ENCODE data around the gene CLSTN2.

Gene CLSTN2

DNA sequence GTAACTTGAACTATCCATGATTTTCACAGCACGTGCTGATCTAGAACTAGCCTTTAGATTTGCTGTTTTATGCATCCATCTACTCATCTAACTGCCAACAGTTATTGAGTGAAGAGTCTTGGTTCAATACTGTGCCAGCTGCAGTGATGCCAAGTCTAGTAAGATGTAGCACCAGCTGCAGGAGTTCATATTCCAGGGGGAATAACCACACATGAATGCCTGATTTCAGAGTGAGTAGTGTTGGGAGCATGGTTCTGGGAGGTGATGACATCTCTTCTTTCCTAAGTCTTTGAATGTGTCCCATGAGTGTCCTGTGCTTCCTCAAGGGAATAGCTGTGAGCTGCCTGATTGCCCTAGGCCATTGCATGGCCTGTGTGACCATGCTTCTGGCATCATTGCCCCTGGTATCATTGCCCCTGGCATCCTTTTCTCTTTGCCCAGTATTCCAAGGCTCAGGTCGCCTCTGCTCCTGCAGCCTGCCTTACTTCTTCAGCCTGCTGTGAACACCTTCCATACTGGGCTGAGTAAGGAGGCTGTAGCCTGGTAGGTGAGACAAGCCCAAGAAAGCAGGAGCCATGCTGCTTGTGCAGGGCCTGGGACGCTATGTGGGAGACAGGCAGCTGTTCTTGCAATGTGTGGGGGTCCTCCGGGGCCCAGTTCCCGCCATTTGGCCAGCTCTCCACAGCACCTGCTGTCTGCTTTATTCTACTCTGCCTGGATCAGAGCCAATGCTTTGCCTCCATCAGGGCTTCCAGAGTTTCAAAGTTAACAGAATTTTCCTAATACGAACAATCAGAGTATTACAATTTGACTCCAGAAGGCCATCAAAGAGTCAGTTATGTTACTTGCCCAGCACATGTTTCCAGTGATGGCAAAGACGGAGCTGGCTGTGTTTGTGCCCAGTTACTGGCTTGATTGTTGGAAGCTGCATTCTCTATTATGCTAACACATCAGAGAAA lies 73.2 kb downstream of the CLSTN2 start:
- DNase-seq (ENCODE audit: low spot score), result no peak

GRCh38 chr3:140010391-140010790 lies 75.4 kb downstream of the CLSTN2 start:
- no peak for DNase-seq (ENCODE audit: low spot score)

DNA sequence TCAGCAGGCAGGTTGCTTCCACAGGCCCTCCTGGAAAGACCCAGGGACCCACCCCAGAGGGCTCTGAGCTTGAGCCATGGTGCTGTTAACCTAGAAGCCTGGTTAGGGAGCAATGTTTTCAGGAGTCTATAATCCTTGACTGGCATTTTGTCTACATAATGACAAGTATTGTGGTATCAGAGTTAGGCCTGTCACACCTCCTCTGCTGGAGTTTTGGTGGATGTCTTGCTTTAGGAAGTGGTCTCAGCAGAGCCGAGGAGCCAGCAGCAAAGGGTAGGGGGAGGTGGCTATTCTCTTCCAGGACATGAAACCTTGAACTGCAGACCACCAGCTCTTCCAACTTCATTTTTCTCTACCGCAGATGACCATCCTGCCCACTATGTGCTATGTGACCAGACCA lies 76.1 kb downstream of the CLSTN2 start:
- DNase-seq (ENCODE audit: low spot score), result no peak

GRCh38 chr3:140011611-140012277 lies 76.8 kb downstream of the CLSTN2 start:
- DNase-seq (ENCODE audit: low spot score), result no peak

DNA sequence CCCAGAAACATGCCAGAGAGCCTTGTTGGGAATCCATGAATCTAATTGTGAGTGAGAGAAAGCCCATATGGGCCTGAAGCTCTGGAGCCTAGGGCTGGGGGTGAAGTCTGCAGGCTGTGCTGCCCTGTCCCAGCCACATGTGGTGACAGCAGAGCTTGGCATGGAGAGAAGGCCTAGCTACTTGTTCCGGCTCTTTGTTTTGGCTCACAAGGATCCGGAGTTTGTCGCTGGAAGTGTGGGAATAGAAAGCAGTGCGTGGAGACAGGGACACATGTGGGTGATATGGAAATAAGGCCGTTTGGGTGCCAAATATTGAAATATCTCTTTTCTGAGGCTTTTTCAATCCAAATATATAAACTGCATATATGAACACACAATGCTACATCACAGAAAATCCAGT lies 78.2 kb downstream of the CLSTN2 start:
- DNase-seq (ENCODE audit: low spot score), result no peak

DNA sequence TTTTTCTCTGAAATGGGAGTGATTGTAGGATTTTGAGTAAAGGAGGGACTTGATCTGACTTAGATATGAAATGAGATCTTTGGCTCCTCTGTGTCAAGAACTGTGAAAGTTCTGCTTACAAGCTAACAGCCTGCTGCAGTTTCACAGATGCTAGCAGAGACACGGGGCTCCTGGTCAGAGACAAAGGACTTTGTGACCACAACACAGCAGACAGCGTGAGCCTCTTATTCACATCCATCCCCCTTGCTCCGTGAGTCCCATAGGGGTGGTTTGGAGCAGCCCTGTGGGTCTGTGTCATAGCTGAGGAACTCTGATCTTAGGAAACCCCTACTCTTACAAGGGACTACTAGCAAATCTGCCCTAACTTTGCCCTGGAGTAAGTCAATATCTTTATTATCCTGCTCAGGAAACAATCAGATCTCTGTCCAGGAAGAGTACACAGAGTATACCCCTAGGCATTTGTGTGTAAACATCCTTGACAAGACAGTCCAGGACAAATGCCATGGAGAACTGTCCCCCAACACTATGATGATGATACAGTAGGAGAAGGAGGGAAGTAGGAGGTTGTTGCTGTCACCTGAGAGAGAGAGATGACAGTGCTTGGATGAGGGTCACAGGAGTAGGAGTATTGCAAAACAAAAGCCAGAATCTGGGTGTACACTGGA lies 80.0 kb downstream of the CLSTN2 start:
- DNase-seq (ENCODE audit: low spot score), result no peak

DNA sequence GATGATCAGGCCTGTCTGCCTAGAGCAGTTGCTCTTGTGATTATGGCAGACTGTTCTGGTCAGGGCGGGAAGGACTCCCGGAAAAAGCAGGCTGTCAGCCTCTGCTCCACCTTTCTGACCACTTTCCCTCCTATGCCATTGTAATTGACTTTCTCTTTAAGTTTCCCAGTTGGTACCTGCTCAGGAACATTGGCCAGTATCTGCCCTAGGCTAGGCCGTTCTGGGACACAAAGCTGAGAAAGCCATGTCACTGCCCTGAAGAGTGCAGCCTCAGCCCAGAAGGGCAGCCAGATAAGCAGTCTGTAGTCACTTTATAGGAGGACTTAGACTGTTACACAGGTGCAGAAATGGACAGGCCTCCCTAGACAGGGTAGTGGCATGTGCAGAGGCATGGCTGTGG lies 80.8 kb downstream of the CLSTN2 start:
- DNase-seq (ENCODE audit: low spot score), result no peak

- DNase-seq (ENCODE audit: low spot score), result no peak
Measured at GRCh38 chr3:140018556-140018955, 83.6 kb downstream of the CLSTN2 start.

GRCh38 chr3:140019946-140020345 lies 85.0 kb downstream of the CLSTN2 start:
- no peak for DNase-seq (ENCODE audit: low spot score)

- DNase-seq (ENCODE audit: low spot score), result no peak
Measured at GRCh38 chr3:140020541-140020940, 85.6 kb downstream of the CLSTN2 start.

GRCh38 chr3:140021269-140021668 lies 86.3 kb downstream of the CLSTN2 start:
- DNase-seq (ENCODE audit: low spot score), result no peak

DNA sequence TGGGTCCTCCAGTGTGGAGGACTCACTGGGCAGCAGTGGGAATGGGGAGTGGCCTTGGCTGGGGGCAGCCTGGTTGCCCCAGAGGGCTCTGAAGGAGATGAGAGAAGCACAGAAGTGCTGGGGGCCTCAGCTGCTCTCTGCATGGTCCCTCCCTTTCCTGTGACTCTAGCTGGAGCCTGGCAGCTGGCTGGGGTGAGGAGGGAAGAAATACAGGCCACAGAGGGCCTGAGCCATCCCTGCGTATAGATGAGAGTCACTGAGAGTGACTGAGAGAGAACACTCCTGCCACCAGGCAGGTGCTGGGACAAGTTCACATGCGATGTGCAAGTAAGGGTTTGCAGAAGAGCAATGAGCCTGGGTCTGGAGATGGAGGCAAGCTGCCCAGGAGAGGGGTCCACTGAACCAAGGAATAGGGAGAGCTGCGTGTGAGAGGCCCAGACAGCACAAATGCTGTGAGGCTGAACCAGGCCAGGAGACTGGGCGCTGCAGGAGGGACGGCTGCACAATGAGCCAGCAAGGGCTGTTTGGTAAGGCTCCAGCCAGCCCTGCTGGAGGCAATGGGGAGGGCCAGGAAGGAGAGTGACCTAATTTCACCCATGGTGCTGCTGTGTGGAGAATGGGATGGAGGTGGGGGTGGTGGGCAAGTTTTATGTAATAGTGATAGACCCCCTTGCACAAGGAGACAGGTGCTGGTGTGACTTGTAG lies 87.2 kb downstream of the CLSTN2 start:
- no peak for DNase-seq (ENCODE audit: low spot score)

DNA sequence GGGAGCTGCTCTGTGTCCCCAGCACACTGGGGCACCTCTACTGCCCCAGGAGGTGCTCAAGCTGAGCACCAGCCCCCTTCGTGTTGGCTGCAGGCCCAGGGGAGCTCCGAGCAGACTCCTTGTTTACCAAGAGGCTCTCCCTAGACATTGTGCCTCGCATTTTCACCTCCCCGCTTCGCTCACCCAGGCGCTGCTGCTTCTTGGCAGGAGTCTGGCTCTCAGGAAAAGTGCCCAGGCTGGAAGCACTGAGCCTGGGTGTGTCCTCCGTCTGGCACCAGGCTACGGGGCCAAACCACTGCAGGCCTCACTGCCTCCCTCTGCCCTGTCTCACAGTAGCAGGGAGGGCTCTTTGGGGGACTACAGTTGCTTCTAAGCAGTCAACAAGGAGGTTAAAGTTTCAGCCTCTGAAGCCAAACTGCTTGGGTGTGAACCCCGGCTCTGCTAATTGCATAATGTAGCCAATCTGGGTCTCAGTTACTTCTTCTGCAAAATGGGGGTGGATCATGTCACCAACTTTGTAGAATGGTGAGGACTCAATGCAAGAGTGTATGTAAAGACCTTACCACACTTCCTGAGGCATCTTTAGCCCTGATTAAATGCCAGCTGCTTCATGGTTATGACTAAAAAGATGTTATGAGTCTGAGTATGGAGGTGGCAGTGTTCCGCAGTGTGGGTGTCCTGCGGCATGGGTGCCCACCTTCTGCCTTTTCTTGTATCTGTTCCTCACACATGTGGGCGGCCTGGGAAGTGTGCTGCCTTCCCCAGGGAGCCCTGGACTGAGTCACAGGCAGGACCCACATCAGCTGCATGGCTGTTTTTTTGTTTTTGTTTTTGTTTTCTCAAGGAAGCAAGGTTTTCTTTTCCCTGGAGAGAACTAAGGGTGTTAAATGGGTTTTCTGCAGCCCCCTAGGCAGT lies 88.9 kb downstream of the CLSTN2 start:
- no peak for DNase-seq (ENCODE audit: low spot score)

DNA sequence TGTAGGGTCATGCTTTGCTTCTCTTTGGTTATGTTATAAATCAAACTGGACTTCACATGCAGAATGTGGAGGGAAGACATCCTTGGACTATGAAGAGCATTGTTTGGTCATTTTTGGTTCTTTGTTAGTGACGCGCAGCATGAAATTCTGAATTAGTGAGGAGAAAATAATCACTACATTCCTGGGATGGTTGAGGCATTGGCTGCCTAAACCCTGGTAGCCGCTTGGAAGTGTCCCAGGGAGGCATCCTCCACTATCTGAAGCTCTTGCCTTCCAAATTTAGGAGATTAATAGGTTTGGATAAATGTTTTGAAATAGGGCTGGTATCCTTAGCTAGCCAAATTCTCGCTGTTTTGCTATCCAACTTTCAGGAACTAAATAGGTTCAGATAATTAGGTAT lies 96.2 kb downstream of the CLSTN2 start:
- no peak for DNase-seq (ENCODE audit: low spot score)

DNA sequence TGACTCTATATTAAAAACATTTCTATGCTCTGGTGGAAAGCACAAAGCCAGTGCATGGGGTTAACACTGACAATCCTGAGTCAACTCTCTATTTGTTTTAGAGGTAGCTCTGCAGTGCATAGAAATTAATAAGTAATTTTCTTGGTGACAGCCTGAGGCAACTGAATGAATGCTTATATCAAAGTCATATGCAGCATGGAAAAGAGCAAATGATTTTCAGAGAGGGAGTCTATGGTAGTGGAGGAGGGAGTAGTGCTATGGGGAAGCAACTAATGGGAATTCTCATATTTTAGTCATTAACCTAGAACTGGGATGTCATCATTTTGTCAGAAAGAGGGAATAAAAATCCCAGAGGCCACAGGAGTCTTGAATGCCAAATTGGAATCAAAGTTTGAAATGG lies 99.1 kb downstream of the CLSTN2 start:
- no peak for DNase-seq (ENCODE audit: low spot score)

DNA sequence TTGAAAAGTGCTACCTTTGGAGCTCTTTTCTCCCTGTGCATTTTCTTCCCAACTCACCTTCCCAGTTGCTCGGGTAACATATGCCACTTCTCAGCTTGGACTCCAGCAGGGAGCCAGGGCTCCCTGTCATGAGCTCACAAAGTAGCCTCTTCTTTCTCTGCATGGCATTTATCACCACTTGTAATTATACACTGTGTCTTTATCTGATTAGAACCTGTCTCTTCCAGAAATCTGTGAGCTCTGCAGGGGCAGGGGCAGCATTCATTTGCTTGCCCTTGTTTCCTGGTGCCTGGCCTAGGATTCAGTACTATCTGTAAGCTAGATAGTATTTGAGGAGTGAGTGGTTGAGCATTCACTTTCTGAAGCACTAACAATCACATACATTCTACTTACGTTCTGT lies 100.9 kb downstream of the CLSTN2 start:
- no peak for DNase-seq (ENCODE audit: low spot score)

DNA sequence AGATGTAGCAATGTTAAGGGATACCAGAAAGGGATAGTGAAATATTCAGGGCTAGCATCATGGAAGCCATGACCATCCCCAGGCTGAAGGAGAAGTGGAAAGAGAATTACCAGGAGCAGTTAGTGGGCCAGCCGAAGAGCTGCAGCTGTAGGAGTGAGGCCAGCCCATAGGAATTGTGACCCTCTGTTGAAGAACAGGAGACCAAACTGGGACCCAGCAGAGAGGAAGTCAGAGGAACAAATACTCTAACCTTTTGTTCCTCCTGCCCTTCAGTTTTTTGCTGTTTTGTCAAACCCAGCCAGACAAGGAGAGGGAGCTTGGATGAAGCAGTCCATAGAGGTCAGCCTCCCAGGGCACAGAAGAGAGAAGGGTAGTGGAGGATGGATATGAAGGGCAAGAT lies 115.4 kb downstream of the CLSTN2 start:
- DNase-seq (ENCODE audit: low spot score), result no peak

DNA sequence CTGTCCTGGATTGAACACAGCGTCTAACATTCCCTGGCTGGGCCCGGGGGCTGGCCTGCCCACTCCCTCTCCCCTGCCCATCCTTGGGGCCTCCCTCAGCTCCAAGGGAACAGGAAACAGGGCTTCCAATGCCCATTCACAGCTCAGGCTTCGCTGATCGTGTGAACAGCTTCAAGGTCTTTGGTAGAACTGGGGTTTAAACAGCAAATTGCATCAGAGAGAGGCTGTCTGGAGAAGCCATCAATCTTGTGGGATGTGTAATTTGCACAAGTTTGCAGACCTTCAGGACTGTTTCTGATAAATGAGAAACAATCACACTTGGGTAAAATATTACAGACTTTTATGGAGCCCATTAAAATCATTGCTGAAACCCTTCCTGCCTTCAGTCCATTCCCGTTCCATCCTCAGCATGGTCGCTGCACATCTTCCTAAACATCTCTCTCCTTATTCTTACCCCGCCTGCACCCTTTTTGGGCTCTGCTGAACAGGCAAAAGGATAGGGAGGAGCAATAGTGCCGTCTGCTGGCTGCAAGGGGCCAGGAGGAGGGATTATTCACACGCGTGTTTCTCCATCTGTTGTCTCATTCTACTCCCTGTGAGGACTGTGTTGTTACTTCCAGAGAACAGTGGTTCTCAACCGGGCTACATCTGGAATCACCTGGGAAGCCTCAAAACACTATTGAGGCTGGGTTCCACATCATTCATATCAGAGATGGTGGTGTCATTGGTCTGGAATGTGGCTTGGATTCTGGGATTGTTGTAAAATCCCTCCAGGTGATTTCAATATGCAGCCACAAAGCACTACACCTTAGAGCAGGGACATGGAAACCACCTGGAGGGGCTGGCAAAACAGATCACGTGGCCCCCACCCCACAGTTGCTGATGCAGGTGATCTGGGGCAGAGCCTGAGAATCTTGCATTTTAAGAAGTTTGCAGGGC lies 116.3 kb downstream of the CLSTN2 start:
- DNase-seq (ENCODE audit: low spot score), result peak; percentile 19

- no peak for DNase-seq (ENCODE audit: low spot score)
Measured at GRCh38 chr3:140052771-140053702, 118.1 kb downstream of the CLSTN2 start.
